Measurements from ENCODE around the gene CCDC15.

CCDC15 gene

GRCh38 chr11:124928942-124929665 lies 24.9 kb upstream of the CCDC15 start:
- Histone ChIP-seq H3K27ac (ENCODE audit: low read depth, low read length) (no peak overlapping the region), H3K4me1 (ENCODE audit: control insufficient read depth, insufficient read depth, low read length, unreplicated experiment) (peaks cover 4% of the 10 kb centered on the region), H3K79me2 (ENCODE audit: control insufficient read depth, insufficient read depth, low read length, unreplicated experiment) (no peaks in the 10 kb centered on the region), H3K36me3 (ENCODE audit: insufficient read depth, low read length) (no peaks in the 10 kb centered on the region), H3K4me3 (ENCODE audit: low read depth, low read length) (no peak overlapping the region), H3K27me3 (ENCODE audit: insufficient read depth, low read length) (no peaks in the 10 kb centered on the region), H2AFZ (ENCODE audit: low read length, unreplicated experiment) (no peak overlapping the region)

- no peak overlapping the region for H2AFZ ChIP-seq (ENCODE audit: low read length, unreplicated experiment)
- H3K27me3 ChIP-seq (ENCODE audit: insufficient read depth, low read length), result no peaks in the 10 kb centered on the region
- no peaks in the 10 kb centered on the region for H3K36me3 ChIP-seq (ENCODE audit: insufficient read depth, low read length)
- H3K79me2 ChIP-seq (ENCODE audit: control insufficient read depth, insufficient read depth, low read length, unreplicated experiment), result no peaks in the 10 kb centered on the region
- H3K4me3 ChIP-seq (ENCODE audit: low read depth, low read length), result no peak overlapping the region
- no peak overlapping the region for H3K27ac ChIP-seq (ENCODE audit: low read depth, low read length)
- H3K4me1 ChIP-seq (ENCODE audit: control insufficient read depth, insufficient read depth, low read length, unreplicated experiment), result peaks cover 17% of the 10 kb centered on the region
These were observed 23.2 kb upstream of the CCDC15 start for GRCh38 chr11:124930799-124931198.

- no peaks in the 10 kb centered on the region for H3K79me2 ChIP-seq (ENCODE audit: control insufficient read depth, insufficient read depth, low read length, unreplicated experiment)
- peak overlapping the region; percentile 52 for H3K27ac ChIP-seq (ENCODE audit: low read depth, low read length)
- peak overlapping the region; percentile 40; the same call in 1 of the 2 replicates for H3K4me3 ChIP-seq (ENCODE audit: low read depth, low read length)
- H3K36me3 ChIP-seq (ENCODE audit: insufficient read depth, low read length), result no peaks in the 10 kb centered on the region
- H3K27me3 ChIP-seq (ENCODE audit: insufficient read depth, low read length), result no peaks in the 10 kb centered on the region
- H3K4me1 ChIP-seq (ENCODE audit: control insufficient read depth, insufficient read depth, low read length, unreplicated experiment), result peaks cover 17% of the 10 kb centered on the region
- peak overlapping the region; percentile 67 for H2AFZ ChIP-seq (ENCODE audit: low read length, unreplicated experiment)
These were observed 19.0 kb upstream of the CCDC15 start for GRCh38 chr11:124934862-124935547.

- H2AFZ ChIP-seq (ENCODE audit: low read length, unreplicated experiment), result peak within 1 kb of the TSS; percentile 67
- H3K4me3 ChIP-seq (ENCODE audit: low read depth, low read length), result peak within 1 kb of the TSS; percentile 40; the same call in 1 of the 2 replicates
- H3K4me1 ChIP-seq (ENCODE audit: control insufficient read depth, insufficient read depth, low read length, unreplicated experiment), result peaks cover 17% of the 10 kb centered on the region
- no peaks in the 10 kb centered on the region for H3K27me3 ChIP-seq (ENCODE audit: insufficient read depth, low read length)
- H3K27ac ChIP-seq (ENCODE audit: low read depth, low read length), result peak within 1 kb of the TSS; percentile 52
- H3K36me3 ChIP-seq (ENCODE audit: insufficient read depth, low read length), result no peaks in the 10 kb centered on the region
- no peaks in the 10 kb centered on the region for H3K79me2 ChIP-seq (ENCODE audit: control insufficient read depth, insufficient read depth, low read length, unreplicated experiment)
These were observed 18.2 kb upstream of the CCDC15 start, which contains the start of gene HEPACAM for GRCh38 chr11:124935548-124936514. Gene HEPACAM (minus strand): TSS chr11:124936047. CDS start chr11:124936006, 41 bp downstream.

- no peaks in the 10 kb centered on the region for H3K79me2 ChIP-seq (ENCODE audit: control insufficient read depth, insufficient read depth, low read length, unreplicated experiment)
- no peak overlapping the region for H3K4me3 ChIP-seq (ENCODE audit: low read depth, low read length)
- H3K27me3 ChIP-seq (ENCODE audit: insufficient read depth, low read length), result no peaks in the 10 kb centered on the region
- peaks cover 17% of the 10 kb centered on the region for H3K4me1 ChIP-seq (ENCODE audit: control insufficient read depth, insufficient read depth, low read length, unreplicated experiment)
- no peak overlapping the region for H3K27ac ChIP-seq (ENCODE audit: low read depth, low read length)
- H3K36me3 ChIP-seq (ENCODE audit: insufficient read depth, low read length), result no peaks in the 10 kb centered on the region
- H2AFZ ChIP-seq (ENCODE audit: low read length, unreplicated experiment), result no peak overlapping the region
These were observed 16.6 kb upstream of the CCDC15 start for GRCh38 chr11:124937336-124937935.

- Histone ChIP-seq H3K36me3 (ENCODE audit: insufficient read depth, low read length) (no peaks in the 10 kb centered on the region), H3K27ac (ENCODE audit: low read depth, low read length) (no peak overlapping the region), H2AFZ (ENCODE audit: low read length, unreplicated experiment) (no peak overlapping the region), H3K4me3 (ENCODE audit: low read depth, low read length) (no peak overlapping the region), H3K4me1 (ENCODE audit: control insufficient read depth, insufficient read depth, low read length, unreplicated experiment) (peaks cover 17% of the 10 kb centered on the region), H3K27me3 (ENCODE audit: insufficient read depth, low read length) (no peaks in the 10 kb centered on the region), H3K79me2 (ENCODE audit: control insufficient read depth, insufficient read depth, low read length, unreplicated experiment) (no peaks in the 10 kb centered on the region)
These were observed 15.7 kb upstream of the CCDC15 start for GRCh38 chr11:124938206-124938765.

GRCh38 chr11:124938970-124939369 lies 15.0 kb upstream of the CCDC15 start:
- no peak overlapping the region for H3K27ac ChIP-seq (ENCODE audit: low read depth, low read length)
- no peak overlapping the region for H2AFZ ChIP-seq (ENCODE audit: low read length, unreplicated experiment)
- no peak overlapping the region for H3K4me3 ChIP-seq (ENCODE audit: low read depth, low read length)
- peaks cover 14% of the 10 kb centered on the region for H3K4me1 ChIP-seq (ENCODE audit: control insufficient read depth, insufficient read depth, low read length, unreplicated experiment)
- H3K27me3 ChIP-seq (ENCODE audit: insufficient read depth, low read length), result no peaks in the 10 kb centered on the region
- H3K79me2 ChIP-seq (ENCODE audit: control insufficient read depth, insufficient read depth, low read length, unreplicated experiment), result no peaks in the 10 kb centered on the region
- no peaks in the 10 kb centered on the region for H3K36me3 ChIP-seq (ENCODE audit: insufficient read depth, low read length)

GRCh38 chr11:124941703-124942102 lies 12.3 kb upstream of the CCDC15 start:
- no peak overlapping the region for H3K4me3 ChIP-seq (ENCODE audit: low read depth, low read length)
- H3K36me3 ChIP-seq (ENCODE audit: insufficient read depth, low read length), result no peaks in the 10 kb centered on the region
- H3K79me2 ChIP-seq (ENCODE audit: control insufficient read depth, insufficient read depth, low read length, unreplicated experiment), result no peaks in the 10 kb centered on the region
- H3K27ac ChIP-seq (ENCODE audit: low read depth, low read length), result no peak overlapping the region
- H2AFZ ChIP-seq (ENCODE audit: low read length, unreplicated experiment), result no peak overlapping the region
- no peaks in the 10 kb centered on the region for H3K27me3 ChIP-seq (ENCODE audit: insufficient read depth, low read length)
- H3K4me1 ChIP-seq (ENCODE audit: control insufficient read depth, insufficient read depth, low read length, unreplicated experiment), result no peaks in the 10 kb centered on the region

GRCh38 chr11:124942466-124943253 lies 11.3 kb upstream of the CCDC15 start:
- Histone ChIP-seq H3K4me1 (ENCODE audit: control insufficient read depth, insufficient read depth, low read length, unreplicated experiment) (no peaks in the 10 kb centered on the region), H3K27ac (ENCODE audit: low read depth, low read length) (no peak overlapping the region), H3K27me3 (ENCODE audit: insufficient read depth, low read length) (no peaks in the 10 kb centered on the region), H3K36me3 (ENCODE audit: insufficient read depth, low read length) (no peaks in the 10 kb centered on the region), H2AFZ (ENCODE audit: low read length, unreplicated experiment) (no peak overlapping the region), H3K79me2 (ENCODE audit: control insufficient read depth, insufficient read depth, low read length, unreplicated experiment) (no peaks in the 10 kb centered on the region), H3K4me3 (ENCODE audit: low read depth, low read length) (no peak overlapping the region)

Measured in ACC112 (cell line).